Smooth muscle cell (in vitro differentiated cells): ENCODE data around the gene TSSK2. TPM values are rescaled to one million over a fixed set of nuclear protein-coding genes. Genes with fewer than 3 reads are reported as not detected.

ENCODE experiments used
- DNase-seq: peaks from one replicate; lab custom pipeline; 2025; ENCODE audit not compliant: unreplicated experiment; lab: John Stamatoyannopoulos, UW
- H2AFZ ChIP-seq: fragments of 200-600 bp; sonication (generic); 2 replicates; pipeline ENCODE4 v1.6.0; 2016; ENCODE audit warnings: antibody characterized with exemption, low read depth, mild to moderate bottlenecking
- H3F3A ChIP-seq: fragments of 200-600 bp; sonication (generic); 2 replicates; pipeline ENCODE4 v1.6.0; 2017; ENCODE audit warnings: antibody characterized with exemption, low read depth
- H3K27ac ChIP-seq: fragments of 200-600 bp; sonication (generic); 2 replicates; pipeline ENCODE4 v1.5.1; 2016; ENCODE audit warnings: low read depth, mild to moderate bottlenecking
- H3K27me3 ChIP-seq: fragments of 200-600 bp; sonication (generic); 2 replicates; pipeline ENCODE4 v1.6.1; 2016; ENCODE audit warnings: low read depth, mild to moderate bottlenecking
- H3K36me3 ChIP-seq: fragments of 200-600 bp; sonication (generic); 2 replicates; pipeline ENCODE4 v1.5.1; 2016; ENCODE audit warnings: low read depth
- H3K4me1 ChIP-seq: fragments of 200-600 bp; sonication (generic); 2 replicates; pipeline ENCODE4 v1.5.1; 2016; ENCODE audit warnings: low read depth
- H3K4me2 ChIP-seq: fragments of 200-600 bp; sonication (generic); 2 replicates; pipeline ENCODE4 v1.6.0; 2016; ENCODE audit warnings: mild to moderate bottlenecking
- H3K4me3 ChIP-seq: fragments of 200-600 bp; sonication (generic); 2 replicates; pipeline ENCODE4 v1.5.1; 2016; ENCODE audit warnings: mild to moderate bottlenecking
- H3K79me2 ChIP-seq: fragments of 200-600 bp; sonication (generic); 2 replicates; pipeline ENCODE4 v1.6.0; 2016; ENCODE audit warnings: low read depth, mild to moderate bottlenecking
- H3K9ac ChIP-seq: fragments of 200-600 bp; sonication (generic); 2 replicates; pipeline ENCODE4 v1.6.0; 2016; ENCODE audit warnings: low read depth
- H3K9me3 ChIP-seq: fragments of 200-600 bp; sonication (generic); replicated peaks from 2 replicates; pipeline ENCODE4 v1.5.1; 2016; ENCODE audit warnings: low read depth
- H4K20me1 ChIP-seq: fragments of 200-600 bp; sonication (generic); 2 replicates; pipeline ENCODE4 v1.6.0; 2016; ENCODE audit warnings: low read depth
- WGBS: methylation state at CpG from one replicate; pipeline ENCODE4 v1.1.7; 2016; ENCODE audit warnings: low lambda C conversion rate; 5-methylcytosine and 5-hydroxymethylcytosine counted together
- polyA plus RNA-seq: library from polyadenylated mRNA; unstranded; fragments of >200 nt; fragmentation: Nextera tagmentation; extraction: Ambion mirVana; gene quantifications from 2 replicates; pipeline ENCODE4 v1.2.1, GENCODE V29; 2016
- total RNA-seq: library from RNA; depleted of rRNA; stranded (reverse); fragments of >200 nt; gene quantifications from 2 replicates; pipeline ENCODE4 v1.2.3, GENCODE V29; 2014
- TF ChIP-seq, protein P1 (sequence below): fragments of 200-600 bp; sonication (generic); IDR thresholded peaks from 2 replicates; pipeline ENCODE4 v1.5.1; 2017; ENCODE audit warnings: borderline replicate concordance, mild to moderate bottlenecking, antibody characterized with exemption; ENCODE audit not compliant: insufficient read depth, poor library complexity, severe bottlenecking

Gene TSSK2
- total and polyA plus RNA-seq, 2 experiments from 2014 or later = not detected

DNA sequence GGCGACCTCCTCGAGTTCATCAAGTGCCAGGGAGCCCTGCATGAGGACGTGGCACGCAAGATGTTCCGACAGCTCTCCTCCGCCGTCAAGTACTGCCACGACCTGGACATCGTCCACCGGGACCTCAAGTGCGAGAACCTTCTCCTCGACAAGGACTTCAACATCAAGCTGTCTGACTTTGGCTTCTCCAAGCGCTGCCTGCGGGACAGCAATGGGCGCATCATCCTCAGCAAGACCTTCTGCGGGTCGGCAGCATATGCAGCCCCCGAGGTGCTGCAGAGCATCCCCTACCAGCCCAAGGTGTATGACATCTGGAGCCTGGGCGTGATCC, 542 bp downstream of the TSSK2 start:
- Histone ChIP-seq H3K79me2 (no peaks in the 10 kb centered on the region), H3K9me3 (no peaks in the 10 kb centered on the region), H3K4me1 (no peaks in the 10 kb centered on the region), H3F3A (no peaks in the 10 kb centered on the region), H3K4me3 (no peak overlapping the region), H4K20me1 (no peaks in the 10 kb centered on the region), H3K4me2 (no peak overlapping the region), H2AFZ (no peak overlapping the region), H3K27me3 (no peaks in the 10 kb centered on the region), H3K36me3 (no peaks in the 10 kb centered on the region), H3K9ac (no peak overlapping the region), H3K27ac (no peak overlapping the region)
- WGBS = 98% methylated on average over 19 of the region's 19 CpGs
- TF ChIP-seq, protein P1, sequence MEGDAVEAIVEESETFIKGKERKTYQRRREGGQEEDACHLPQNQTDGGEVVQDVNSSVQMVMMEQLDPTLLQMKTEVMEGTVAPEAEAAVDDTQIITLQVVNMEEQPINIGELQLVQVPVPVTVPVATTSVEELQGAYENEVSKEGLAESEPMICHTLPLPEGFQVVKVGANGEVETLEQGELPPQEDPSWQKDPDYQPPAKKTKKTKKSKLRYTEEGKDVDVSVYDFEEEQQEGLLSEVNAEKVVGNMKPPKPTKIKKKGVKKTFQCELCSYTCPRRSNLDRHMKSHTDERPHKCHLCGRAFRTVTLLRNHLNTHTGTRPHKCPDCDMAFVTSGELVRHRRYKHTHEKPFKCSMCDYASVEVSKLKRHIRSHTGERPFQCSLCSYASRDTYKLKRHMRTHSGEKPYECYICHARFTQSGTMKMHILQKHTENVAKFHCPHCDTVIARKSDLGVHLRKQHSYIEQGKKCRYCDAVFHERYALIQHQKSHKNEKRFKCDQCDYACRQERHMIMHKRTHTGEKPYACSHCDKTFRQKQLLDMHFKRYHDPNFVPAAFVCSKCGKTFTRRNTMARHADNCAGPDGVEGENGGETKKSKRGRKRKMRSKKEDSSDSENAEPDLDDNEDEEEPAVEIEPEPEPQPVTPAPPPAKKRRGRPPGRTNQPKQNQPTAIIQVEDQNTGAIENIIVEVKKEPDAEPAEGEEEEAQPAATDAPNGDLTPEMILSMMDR = no peak
- DNase-seq = no peak

- 97% methylated on average over 20 of the region's 20 CpGs for WGBS
- no peak overlapping the region for H2AFZ ChIP-seq
These were observed 1.0 kb downstream of the TSSK2 start for GRCh38 chr22:19132153-19132552.

DNA sequence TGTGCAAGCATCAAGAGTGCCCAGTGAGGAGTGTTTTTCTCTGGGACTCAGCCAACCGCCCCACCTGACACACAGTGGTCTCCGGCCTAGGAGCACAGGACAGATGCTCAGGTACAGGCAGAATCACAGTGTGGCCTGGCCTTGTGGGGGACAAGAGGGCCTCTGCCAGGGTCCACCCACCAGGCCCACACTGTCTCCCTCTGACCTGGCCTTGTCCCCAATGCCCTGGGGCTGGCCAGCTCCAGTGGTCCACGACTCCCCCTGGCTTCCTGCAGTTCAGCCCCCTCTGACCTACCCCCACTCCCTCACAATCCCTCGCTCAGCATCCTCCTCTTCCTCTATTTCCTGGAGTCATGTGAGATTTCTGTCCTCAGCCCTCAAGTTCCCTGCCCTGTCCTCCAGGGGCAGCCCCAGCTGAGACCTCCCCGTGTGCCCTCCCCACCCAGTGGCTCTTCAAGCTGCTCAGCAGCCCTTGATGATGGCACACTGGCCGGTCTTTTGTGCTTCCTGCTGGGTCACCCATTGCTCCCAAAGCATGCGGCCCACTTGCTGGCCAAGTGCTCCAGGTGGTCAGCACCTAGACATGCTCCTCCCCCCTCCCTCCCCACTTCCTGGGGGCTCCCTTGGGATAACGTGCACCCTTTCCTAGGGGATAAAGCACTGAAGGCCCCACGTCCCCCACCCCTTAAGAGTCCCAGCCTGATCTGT, 1.7 kb downstream of the TSSK2 start:
- H3K27ac ChIP-seq = no peak overlapping the region
- DNase-seq = no peak
- H4K20me1 ChIP-seq = no peaks in the 10 kb centered on the region
- no peak overlapping the region for H3K9ac ChIP-seq
- no peak overlapping the region for H3K4me3 ChIP-seq
- H3K4me2 ChIP-seq = no peak overlapping the region
- no peaks in the 10 kb centered on the region for H3K36me3 ChIP-seq
- no peaks in the 10 kb centered on the region for H3K9me3 ChIP-seq
- WGBS = 97% methylated on average over 9 of the region's 9 CpGs
- no peaks in the 10 kb centered on the region for H3F3A ChIP-seq
- H3K79me2 ChIP-seq = no peaks in the 10 kb centered on the region
- TF ChIP-seq, protein P1 = no peak
- H3K4me1 ChIP-seq = no peaks in the 10 kb centered on the region
- H3K27me3 ChIP-seq = no peaks in the 10 kb centered on the region
- H2AFZ ChIP-seq = no peak overlapping the region

More at GRCh38 chr22:19132153-19132552, 1.0 kb downstream of the TSSK2 start:
- TF ChIP-seq, protein P1 = no peak
- Histone ChIP-seq H3K79me2 (no peaks in the 10 kb centered on the region), H3K4me2 (no peak overlapping the region), H4K20me1 (no peaks in the 10 kb centered on the region), H3K9ac (no peak overlapping the region), H3F3A (no peaks in the 10 kb centered on the region), H3K4me3 (no peak overlapping the region), H3K27ac (no peak overlapping the region), H3K27me3 (no peaks in the 10 kb centered on the region), H3K36me3 (no peaks in the 10 kb centered on the region), H3K9me3 (no peaks in the 10 kb centered on the region), H3K4me1 (no peaks in the 10 kb centered on the region)
- no peak for DNase-seq

DNA sequence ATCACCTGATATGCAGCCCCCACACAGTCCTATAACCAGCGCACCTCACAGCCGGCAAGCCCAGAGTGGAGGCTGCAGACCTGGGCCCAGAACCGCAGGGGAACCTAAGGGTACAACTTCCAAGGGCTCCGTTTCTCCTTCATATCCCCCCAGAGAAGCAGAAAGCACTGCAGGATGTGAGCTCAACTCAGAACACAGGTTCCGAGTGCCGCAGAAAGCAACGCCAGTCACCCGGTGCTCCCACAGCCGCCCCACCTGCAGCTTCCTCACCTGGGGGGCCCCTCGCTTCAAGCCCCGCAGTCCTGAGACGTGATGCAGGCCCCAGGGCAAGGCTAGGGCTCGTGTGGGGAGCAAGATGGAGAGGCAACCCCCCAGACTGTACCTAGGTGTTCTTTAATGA, 2.5 kb downstream of the TSSK2 start:
- DNase-seq = no peak
- Histone ChIP-seq H3K27me3 (no peaks in the 10 kb centered on the region), H3K9ac (no peak overlapping the region), H4K20me1 (no peaks in the 10 kb centered on the region), H3K79me2 (no peaks in the 10 kb centered on the region), H3K4me2 (no peak overlapping the region), H3K4me1 (no peaks in the 10 kb centered on the region), H3K27ac (no peak overlapping the region), H2AFZ (no peak overlapping the region), H3K36me3 (no peaks in the 10 kb centered on the region), H3K9me3 (no peaks in the 10 kb centered on the region), H3F3A (no peaks in the 10 kb centered on the region), H3K4me3 (no peak overlapping the region)
- TF ChIP-seq, protein P1 = no peak
- 99% methylated on average over 13 of the region's 13 CpGs for WGBS
